Activated CD8-positive, alpha-beta T cell treated with anti-CD3 and anti-CD28 coated beads for 36 hours (primary cell): ENCODE measurements around the gene RDH13. TPM values are rescaled to one million over a fixed set of nuclear protein-coding genes. Genes with fewer than 3 reads are reported as not detected.
A peak's percentile ranks its signal among the peaks of the same experiment; 100 is the strongest.
"Not testable (repeated sequence)": the region's sequence is repeated elsewhere in the genome, so short reads cannot be mapped to it uniquely, and the experiment has no call there.

Source experiments
- ATAC-seq: fragments of 200-7000 bp; cut with Tn5 transposase; one replicate; pipeline ENCODE4 v1.10.0; 2021; ENCODE audit warnings: mild to moderate bottlenecking, moderate library complexity
- CTCF ChIA-PET: fragments of 350-600 bp; sonication (Branson Sonifier 250); formaldehyde crosslinking; loops from one replicate; lab custom pipeline; 2021; ENCODE audit warnings: antibody characterized with exemption; lab: Charles Lee
- POLR2A ChIA-PET: fragments of 350-600 bp; sonication (Branson Sonifier 250); formaldehyde crosslinking; loops from one replicate; lab custom pipeline; 2021; ENCODE audit warnings: antibody characterized with exemption; lab: Charles Lee
- DNase-seq: peaks from one replicate; pipeline ENCODE4 v3.0.0-alpha.2; 2020
- H3K27ac Mint-ChIP-seq: one replicate; pipeline ENCODE4 v1.8.0; 2021; ENCODE audit warnings: mild to moderate bottlenecking, mixed read lengths
- H3K27me3 Mint-ChIP-seq: one replicate; pipeline ENCODE4 v1.8.0; 2021; ENCODE audit warnings: mixed read lengths
- H3K36me3 Mint-ChIP-seq: one replicate; pipeline ENCODE4 v1.8.0; 2021; ENCODE audit warnings: low read depth, mixed read lengths
- H3K4me1 Mint-ChIP-seq: one replicate; pipeline ENCODE4 v1.8.0; 2021; ENCODE audit warnings: low read depth, mixed read lengths
- H3K4me3 Mint-ChIP-seq: one replicate; pipeline ENCODE4 v1.8.0; 2021; ENCODE audit warnings: mild to moderate bottlenecking, moderate library complexity, mixed read lengths
- H3K9me3 Mint-ChIP-seq: one replicate; pipeline ENCODE4 v1.8.0; 2021; ENCODE audit warnings: mixed read lengths
- intact Hi-C: fragments of 100-400 bp; cut with micrococcal nuclease; formaldehyde crosslinking; loops from one replicate; pipeline ENCODE4 v1.10.0; 2022
- total RNA-seq, 2 experiments: library from RNA; stranded (reverse); gene quantifications; one replicate each; pipeline ENCODE4 v1.2.3, GENCODE V29; 2021
- TF ChIP-seq, protein P1 (sequence below): fragments of 200-600 bp; IDR thresholded peaks from one replicate; pipeline ENCODE4 v1.8.0; 2022; ENCODE audit warnings: antibody characterized with exemption, mild to moderate bottlenecking

RDH13 gene
- total RNA-seq, 2 experiments from 2014 or later = 17.3 to 18.2 TPM

DNA sequence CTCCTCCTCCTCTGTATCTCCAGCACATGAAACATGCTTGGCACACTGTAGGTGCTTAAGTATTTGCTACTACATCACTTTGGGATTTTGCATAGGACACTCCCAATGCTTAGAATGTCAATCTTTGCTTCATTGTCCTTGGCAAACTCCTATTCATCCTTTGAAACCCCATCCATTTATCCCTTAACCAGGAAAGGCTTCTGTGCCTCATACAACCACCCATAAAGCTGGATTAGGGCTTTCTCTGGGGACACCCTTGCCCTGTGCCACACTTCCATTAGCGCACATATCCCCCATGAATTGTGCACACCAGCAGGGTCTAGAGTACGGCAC is 6.9 kb upstream of the RDH13 start:
- DNase-seq (no peak), ATAC-seq (no peak)
- TF ChIP-seq, protein P1, sequence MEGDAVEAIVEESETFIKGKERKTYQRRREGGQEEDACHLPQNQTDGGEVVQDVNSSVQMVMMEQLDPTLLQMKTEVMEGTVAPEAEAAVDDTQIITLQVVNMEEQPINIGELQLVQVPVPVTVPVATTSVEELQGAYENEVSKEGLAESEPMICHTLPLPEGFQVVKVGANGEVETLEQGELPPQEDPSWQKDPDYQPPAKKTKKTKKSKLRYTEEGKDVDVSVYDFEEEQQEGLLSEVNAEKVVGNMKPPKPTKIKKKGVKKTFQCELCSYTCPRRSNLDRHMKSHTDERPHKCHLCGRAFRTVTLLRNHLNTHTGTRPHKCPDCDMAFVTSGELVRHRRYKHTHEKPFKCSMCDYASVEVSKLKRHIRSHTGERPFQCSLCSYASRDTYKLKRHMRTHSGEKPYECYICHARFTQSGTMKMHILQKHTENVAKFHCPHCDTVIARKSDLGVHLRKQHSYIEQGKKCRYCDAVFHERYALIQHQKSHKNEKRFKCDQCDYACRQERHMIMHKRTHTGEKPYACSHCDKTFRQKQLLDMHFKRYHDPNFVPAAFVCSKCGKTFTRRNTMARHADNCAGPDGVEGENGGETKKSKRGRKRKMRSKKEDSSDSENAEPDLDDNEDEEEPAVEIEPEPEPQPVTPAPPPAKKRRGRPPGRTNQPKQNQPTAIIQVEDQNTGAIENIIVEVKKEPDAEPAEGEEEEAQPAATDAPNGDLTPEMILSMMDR = no peak
- H3K9me3 Mint-ChIP-seq = no peaks in the 10 kb centered on the region
- CTCF ChIA-PET = no interaction called here
- peaks cover 7% of the 10 kb centered on the region for H3K4me1 Mint-ChIP-seq
- no peak overlapping the region for H3K4me3 Mint-ChIP-seq
- peaks cover 51% of the 10 kb centered on the region for H3K27me3 Mint-ChIP-seq
- no peak overlapping the region for H3K27ac Mint-ChIP-seq
- intact Hi-C loops = no loop called here
- no peaks in the 10 kb centered on the region for H3K36me3 Mint-ChIP-seq
- POLR2A ChIA-PET = interaction anchor here (0.5 to 1.4 kb wide), 4 partner anchors 15 to 1917 kb away, joined by 3 to 6 read pairs (median 3); no protein-coding TSS in a partner anchor

DNA sequence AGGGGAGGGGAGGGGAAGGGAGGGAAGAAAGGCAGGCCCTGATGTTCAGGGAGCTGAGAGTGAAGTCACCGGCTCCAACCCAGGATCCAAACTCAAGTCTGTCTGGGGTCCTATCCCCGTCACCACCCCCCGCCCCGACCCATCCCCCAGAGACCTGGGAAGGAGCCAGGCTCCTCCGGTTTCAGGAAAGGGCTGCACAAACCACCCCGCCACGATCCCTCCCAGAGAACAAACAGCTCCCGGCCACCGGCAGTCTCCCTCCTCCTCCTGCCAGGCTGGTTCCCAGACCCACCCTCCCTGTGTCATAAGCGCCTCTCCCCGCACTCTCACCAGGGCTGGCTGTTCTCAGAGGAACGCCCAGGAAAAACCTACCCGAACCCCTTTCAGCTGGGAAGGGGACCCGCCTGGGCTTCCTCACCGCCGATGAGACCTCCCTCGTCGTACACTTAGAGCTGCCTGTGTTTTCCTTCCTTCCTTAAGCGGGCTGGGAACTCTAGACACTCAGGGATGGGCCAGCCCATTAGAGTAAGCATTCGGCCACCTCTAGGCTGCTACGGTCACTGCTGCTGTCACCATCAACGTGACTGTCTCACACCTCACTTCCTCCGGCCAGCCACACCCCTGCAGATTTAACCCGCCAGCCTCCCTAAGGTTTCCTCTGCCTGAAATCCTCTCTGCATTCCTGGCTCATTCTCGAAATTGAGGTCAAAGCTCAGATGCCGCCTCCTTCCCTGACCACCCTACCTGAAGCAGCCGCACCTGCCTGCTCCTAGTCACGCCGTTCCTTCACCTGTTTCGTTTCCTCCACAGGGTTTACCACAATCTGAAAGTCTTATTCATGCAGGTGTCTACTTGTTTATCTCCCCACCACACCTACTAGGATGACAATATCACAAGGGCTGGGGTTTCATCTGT is 6.3 kb upstream of the RDH13 start:
- ATAC-seq = peak; percentile 62
- intact Hi-C loops = no loop called here
- H3K36me3 Mint-ChIP-seq = no peaks in the 10 kb centered on the region
- ChIA-PET CTCF (no interaction called here), POLR2A (interaction anchor here (1.4 kb wide), 1 partner anchor 16 kb away, joined by 3 read pairs; no protein-coding TSS in a partner anchor)
- no peak for DNase-seq
- peaks cover 48% of the 10 kb centered on the region for H3K27me3 Mint-ChIP-seq
- H3K4me3 Mint-ChIP-seq = no peak overlapping the region
- TF ChIP-seq, protein P1 = no peak
- H3K4me1 Mint-ChIP-seq = peaks cover 7% of the 10 kb centered on the region
- H3K27ac Mint-ChIP-seq = no peak overlapping the region
- no peaks in the 10 kb centered on the region for H3K9me3 Mint-ChIP-seq

DNA sequence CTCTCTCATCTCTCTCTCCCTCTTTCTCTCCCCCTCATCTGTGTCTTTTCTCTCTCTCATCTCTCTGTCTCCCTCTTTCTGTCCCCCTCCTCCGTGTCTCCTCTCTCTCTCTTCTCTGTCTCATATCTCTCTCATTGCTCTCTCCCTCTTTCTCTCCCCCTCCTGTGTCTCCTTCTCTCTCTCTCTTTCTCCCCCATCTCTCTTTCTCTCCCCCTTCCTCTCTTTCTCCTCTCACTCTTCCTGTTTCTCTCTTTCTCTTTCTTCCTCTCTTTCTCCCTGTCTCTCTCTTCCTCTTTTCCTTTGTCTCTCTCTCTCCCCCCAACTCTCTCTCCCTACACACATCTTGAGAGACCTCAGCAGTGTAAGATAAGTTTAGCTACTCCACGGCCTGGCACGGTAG is 4.9 kb upstream of the RDH13 start:
- Mint-ChIP-seq H3K27me3 (peaks cover 44% of the 10 kb centered on the region), H3K27ac (no peak overlapping the region), H3K9me3 (no peaks in the 10 kb centered on the region), H3K4me3 (no peak overlapping the region), H3K4me1 (peaks cover 7% of the 10 kb centered on the region), H3K36me3 (no peaks in the 10 kb centered on the region)
- ChIA-PET CTCF (no interaction called here), POLR2A (interaction anchor here (1.0 kb wide), 1 partner anchor 94 kb away, joined by 3 read pairs; no protein-coding TSS in a partner anchor)
- TF ChIP-seq, protein P1 = no peak
- ATAC-seq = no peak
- intact Hi-C loops = no loop called here
- no peak for DNase-seq

DNA sequence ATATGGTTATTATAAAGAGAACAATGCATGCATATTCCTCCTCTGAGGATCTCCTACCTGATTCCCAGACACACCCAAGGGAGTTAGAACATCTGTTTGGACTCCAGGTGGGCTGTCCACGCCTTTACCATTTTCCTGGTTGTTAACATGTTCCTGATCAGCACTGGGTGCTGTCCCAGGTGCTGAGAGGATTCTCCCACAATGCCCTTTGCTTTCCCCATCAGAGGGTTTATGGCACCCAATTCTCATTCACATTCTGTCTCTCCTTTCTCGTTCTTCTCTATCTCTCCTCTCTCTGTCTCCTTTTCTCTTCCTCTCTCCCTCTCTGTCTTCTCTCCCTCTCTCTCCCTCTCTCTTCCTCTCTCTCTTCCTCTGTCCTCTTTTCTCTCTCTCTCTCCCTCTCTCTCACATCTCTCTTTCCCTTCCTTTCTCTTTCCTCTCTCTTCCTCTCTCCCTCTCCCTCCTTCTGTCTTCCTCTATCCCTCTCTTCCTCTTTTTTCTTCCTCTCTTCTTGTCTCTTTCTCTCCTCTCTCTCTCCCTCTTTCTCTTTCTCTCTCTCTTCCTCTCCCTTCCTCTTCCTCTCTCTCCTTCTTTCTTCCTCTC is 3.3 kb upstream of the RDH13 start:
- no peak overlapping the region for H3K4me3 Mint-ChIP-seq
- ChIA-PET CTCF (interaction anchor here (1.2 kb wide), 1 partner anchor 22 kb away, joined by 3 read pairs; no protein-coding TSS in a partner anchor), POLR2A (no interaction called here)
- peaks cover 11% of the 10 kb centered on the region for H3K4me1 Mint-ChIP-seq
- H3K36me3 Mint-ChIP-seq = peaks cover 3% of the 10 kb centered on the region
- ATAC-seq (no peak), DNase-seq (peak; percentile 24)
- no peaks in the 10 kb centered on the region for H3K9me3 Mint-ChIP-seq
- TF ChIP-seq, protein P1 = no peak
- H3K27me3 Mint-ChIP-seq = peaks cover 35% of the 10 kb centered on the region
- intact Hi-C loops = no loop called here
- no peak overlapping the region for H3K27ac Mint-ChIP-seq

DNA sequence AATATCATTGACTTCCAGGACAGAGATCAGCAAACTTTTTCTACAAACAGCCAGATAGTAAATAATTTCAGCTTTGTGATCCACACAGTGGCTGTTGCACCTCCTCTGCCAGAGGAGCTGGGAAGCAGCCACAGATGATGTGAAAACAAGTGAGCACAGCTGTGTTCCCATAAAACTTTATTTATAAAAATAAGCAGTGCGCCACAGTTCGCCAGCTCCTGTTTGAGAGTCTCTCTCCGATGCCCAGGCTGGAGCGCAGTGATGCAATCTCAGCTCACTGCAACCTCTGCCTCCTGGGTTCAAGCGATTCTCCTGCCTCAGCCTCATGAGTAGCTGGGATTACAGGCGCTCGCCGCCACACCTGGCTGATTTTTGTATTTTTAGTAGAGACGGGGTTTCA is 2.6 kb upstream of the RDH13 start:
- CTCF ChIA-PET = interaction anchor here (1.2 kb wide), 1 partner anchor 23 kb away, joined by 3 read pairs; no protein-coding TSS in a partner anchor
- H3K9me3 Mint-ChIP-seq, H3K4me3 Mint-ChIP-seq, H3K36me3 Mint-ChIP-seq, H3K27ac Mint-ChIP-seq, ATAC-seq, intact Hi-C loops, DNase-seq, POLR2A ChIA-PET: not testable (repeated sequence)
- peaks cover 12% of the 10 kb centered on the region for H3K4me1 Mint-ChIP-seq
- H3K27me3 Mint-ChIP-seq = peaks cover 33% of the 10 kb centered on the region
